ENCODE measurements around the gene ZNF74. TPM values are rescaled to one million over a fixed set of nuclear protein-coding genes. Genes with fewer than 3 reads are reported as not detected.

Gene ZNF74
- total and polyA plus RNA-seq, 4 donors = 4.1 to 17.6 (median 8.6) TPM

- ATAC-seq (ENCODE audit: insufficient read depth, low FRiP score) (no peak), DNase-seq (no peak)
- Histone ChIP-seq H3K4me1 (ENCODE audit: control insufficient read depth in 5 of 5, insufficient read depth in 5 of 5, low read length in 5 of 5) (peaks cover 0 to 14% (median 3%) of the 10 kb centered on the region in 5 donors), H3K9me3 (ENCODE audit: control insufficient read depth in 4 of 4, insufficient read depth in 3 of 4, low read length in 3 of 4) (no peaks in the 10 kb centered on the region), H3K9ac (ENCODE audit: insufficient read depth in 1 of 2, low read length in 2 of 2) (no peak overlapping the region), H3K27me3 (ENCODE audit: control insufficient read depth in 3 of 3, insufficient read depth in 3 of 3, low read length in 2 of 3) (no peaks in the 10 kb centered on the region), H3K27ac (ENCODE audit: low read depth in 1 of 2, low read length in 1 of 2) (peak overlapping the region in 1 of 2 donors; percentile 48), H3K36me3 (ENCODE audit: control insufficient read depth in 4 of 4, insufficient read depth in 4 of 4, low read length in 4 of 4) (peaks cover 0 to 14% (median 8%) of the 10 kb centered on the region in 4 donors), H3K4me3 (no peak overlapping the region)
- whole genome bisulfite sequencing, 2 donors = 77 to 84% methylated on average over 7 of the region's 7 CpGs
- TF ChIP-seq CTCF (IDR thresholded peaks at IDR 0.05; ENCODE audit: control extremely low read depth, extremely low read depth) = no peak
Observed at GRCh38 chr22:20442485-20443284, 48.7 kb downstream of the ZNF74 start.

DNA sequence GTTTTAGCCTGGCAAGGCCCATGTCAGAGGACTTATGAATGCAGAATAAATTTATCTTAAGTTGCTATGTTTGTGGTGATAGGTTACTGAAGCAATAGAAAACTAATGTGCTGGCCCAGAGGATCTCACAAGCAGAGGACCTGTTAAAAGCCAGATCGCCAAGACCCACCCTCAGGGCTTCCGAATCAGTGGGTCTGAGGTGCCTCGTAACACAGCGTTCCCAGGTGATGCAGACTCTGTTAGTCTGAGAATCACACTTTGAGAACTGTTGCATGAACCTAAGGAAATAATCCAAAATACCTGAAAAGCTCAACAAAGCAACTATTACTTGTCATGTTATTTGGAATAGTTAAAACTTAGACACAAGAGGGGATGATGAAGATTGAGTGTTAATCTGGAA lies 50.4 kb downstream of the ZNF74 start:
- no peak for TF ChIP-seq CTCF (IDR thresholded peaks at IDR 0.05; ENCODE audit: control extremely low read depth, extremely low read depth)
- Histone ChIP-seq H3K9me3 (ENCODE audit: control insufficient read depth in 4 of 4, insufficient read depth in 3 of 4, low read length in 3 of 4) (no peaks in the 10 kb centered on the region), H3K27ac (ENCODE audit: low read depth in 1 of 2, low read length in 1 of 2) (no peak overlapping the region), H3K27me3 (ENCODE audit: control insufficient read depth in 3 of 3, insufficient read depth in 3 of 3, low read length in 2 of 3) (no peaks in the 10 kb centered on the region), H3K4me1 (ENCODE audit: control insufficient read depth in 5 of 5, insufficient read depth in 5 of 5, low read length in 5 of 5) (peaks cover 0 to 2% (median 0%) of the 10 kb centered on the region in 5 donors), H3K9ac (ENCODE audit: insufficient read depth in 1 of 2, low read length in 2 of 2) (no peak overlapping the region), H3K36me3 (ENCODE audit: control insufficient read depth in 4 of 4, insufficient read depth in 4 of 4, low read length in 4 of 4) (peaks cover 0 to 14% (median 8%) of the 10 kb centered on the region in 4 donors), H3K4me3 (no peak overlapping the region)
- WGBS, 2 donors = 96 to 97% methylated on average over 4 of the region's 4 CpGs
- DNase-seq (no peak), ATAC-seq (ENCODE audit: insufficient read depth, low FRiP score) (no peak)

DNA sequence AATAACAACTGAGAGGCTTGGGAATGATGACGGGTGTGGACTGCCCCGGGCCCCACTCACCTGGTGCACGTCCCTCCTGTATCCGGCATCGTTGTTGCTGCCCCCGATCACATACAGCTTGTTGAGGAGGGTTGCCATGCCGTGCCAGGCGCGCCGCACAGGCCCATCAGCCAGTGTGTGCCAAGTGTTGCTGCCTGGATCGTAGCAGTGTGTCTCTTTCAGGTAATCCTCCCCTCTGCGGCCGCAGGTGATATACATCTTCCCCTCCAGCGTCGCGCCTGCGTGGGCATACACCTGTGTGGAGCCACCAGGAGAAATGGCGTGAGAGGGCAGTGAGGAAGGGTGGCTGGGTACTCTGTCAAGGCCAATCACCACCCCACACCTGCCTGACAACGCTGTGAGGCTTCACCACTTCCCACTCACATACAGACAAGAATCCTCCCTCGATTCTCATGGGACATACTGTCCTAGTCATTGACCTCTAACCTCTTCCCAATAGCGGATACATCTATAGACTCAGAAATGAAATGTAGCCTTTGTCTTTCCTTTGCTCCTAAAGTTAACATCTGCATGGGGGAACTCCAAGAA lies 52.5 kb downstream of the ZNF74 start:
- WGBS, 2 donors = 95 to 99% methylated on average over 21 of the region's 21 CpGs
- DNase-seq (no peak), ATAC-seq (ENCODE audit: insufficient read depth, low FRiP score) (no peak)
- Histone ChIP-seq H3K36me3 (ENCODE audit: control insufficient read depth in 4 of 4, insufficient read depth in 4 of 4, low read length in 4 of 4) (peaks cover 0 to 14% (median 8%) of the 10 kb centered on the region in 4 donors), H3K4me1 (ENCODE audit: control insufficient read depth in 5 of 5, insufficient read depth in 5 of 5, low read length in 5 of 5) (no peaks in the 10 kb centered on the region), H3K9me3 (ENCODE audit: control insufficient read depth in 4 of 4, insufficient read depth in 3 of 4, low read length in 3 of 4) (no peaks in the 10 kb centered on the region), H3K27me3 (ENCODE audit: control insufficient read depth in 3 of 3, insufficient read depth in 3 of 3, low read length in 2 of 3) (no peaks in the 10 kb centered on the region), H3K27ac (ENCODE audit: low read depth in 1 of 2, low read length in 1 of 2) (no peak overlapping the region), H3K4me3 (no peak overlapping the region), H3K9ac (ENCODE audit: insufficient read depth in 1 of 2, low read length in 2 of 2) (no peak overlapping the region)
- no peak for TF ChIP-seq CTCF (IDR thresholded peaks at IDR 0.05; ENCODE audit: control extremely low read depth, extremely low read depth)
